Measurements from ENCODE around the gene OR2H2. TPM values are rescaled to one million over a fixed set of nuclear protein-coding genes. Genes with fewer than 3 reads are reported as not detected.

Gene OR2H2
- total RNA-seq, 2 donors from 2014 or later = not detected

- Histone ChIP-seq H3K9me3 (no peaks in the 10 kb centered on the region), H3K27me3 (replicated peaks; ENCODE audit: insufficient read depth) (no peaks in the 10 kb centered on the region), H3K27ac (no peak overlapping the region), H3K4me3 (no peak overlapping the region), H3K4me1 (ENCODE audit: control insufficient read depth in 1 of 2, low read depth in 2 of 2) (no peaks in the 10 kb centered on the region), H3K36me3 (peaks cover 47% of the 10 kb centered on the region)
- ATAC-seq (ENCODE audit: insufficient number of reproducible peaks, low FRiP score, low read depth) = no peak
- TF ChIP-seq CTCF (IDR thresholded peaks at IDR 0.05) = no peak
- no peak for DNase-seq (ENCODE audit: low spot score)
These were observed 17.8 kb downstream of the OR2H2 start for GRCh38 chr6:29602564-29603361.

DNA sequence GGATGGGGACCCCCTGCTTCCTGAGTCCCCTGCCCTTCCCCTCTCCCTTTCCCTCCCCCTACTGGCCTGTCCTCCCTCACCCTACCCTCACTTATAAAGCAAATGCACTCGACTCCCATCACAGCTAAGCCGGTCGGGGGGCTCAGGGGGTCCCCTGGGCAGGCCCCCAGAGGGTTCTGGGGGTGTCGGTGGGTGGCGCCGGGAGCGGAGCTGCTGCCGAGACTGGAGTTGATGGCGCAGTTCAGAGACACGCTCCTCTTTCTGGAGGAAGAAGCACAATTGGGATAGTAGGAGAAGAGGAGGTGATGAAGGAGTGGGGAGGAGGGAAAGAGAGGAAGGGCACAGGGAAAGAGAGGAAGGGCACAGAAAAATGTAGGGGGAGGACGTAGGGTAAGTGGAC is 18.5 kb downstream of the OR2H2 start:
- TF ChIP-seq CTCF (IDR thresholded peaks at IDR 0.05) = no peak
- no peaks in the 10 kb centered on the region for H3K9me3 ChIP-seq
- H3K27me3 ChIP-seq (replicated peaks; ENCODE audit: insufficient read depth) = no peaks in the 10 kb centered on the region
- no peak for DNase-seq (ENCODE audit: low spot score)
- peaks cover 54% of the 10 kb centered on the region for H3K36me3 ChIP-seq
- no peak overlapping the region for H3K4me3 ChIP-seq
- H3K27ac ChIP-seq = no peak overlapping the region
- H3K4me1 ChIP-seq (ENCODE audit: control insufficient read depth in 1 of 2, low read depth in 2 of 2) = no peaks in the 10 kb centered on the region
- ATAC-seq (ENCODE audit: insufficient number of reproducible peaks, low FRiP score, low read depth) = no peak

DNA sequence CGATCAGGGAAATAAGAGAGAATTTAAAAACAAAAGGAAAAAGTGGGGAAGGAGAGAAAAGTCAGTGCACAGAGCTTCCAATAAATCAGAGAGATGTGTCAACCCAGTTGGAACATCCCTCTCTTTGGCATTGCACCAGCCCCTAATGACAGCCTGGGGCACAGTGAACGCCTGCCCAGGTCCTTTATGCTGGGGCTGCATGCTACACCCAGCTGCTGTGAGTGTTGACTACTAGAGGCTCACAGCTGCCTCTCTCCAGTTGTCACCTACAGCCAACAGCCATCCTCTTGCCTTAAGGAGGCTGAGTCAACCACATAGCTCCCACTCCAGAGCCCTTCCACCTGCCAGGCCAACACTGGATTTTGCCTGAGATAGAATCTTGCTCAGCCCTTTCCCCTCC is 19.0 kb downstream of the OR2H2 start:
- ATAC-seq (ENCODE audit: insufficient number of reproducible peaks, low FRiP score, low read depth) = no peak
- no peak for DNase-seq (ENCODE audit: low spot score)
- H3K36me3 ChIP-seq = peaks cover 57% of the 10 kb centered on the region
- no peak overlapping the region for H3K4me3 ChIP-seq
- H3K4me1 ChIP-seq (ENCODE audit: control insufficient read depth in 1 of 2, low read depth in 2 of 2) = no peaks in the 10 kb centered on the region
- H3K9me3 ChIP-seq = no peaks in the 10 kb centered on the region
- H3K27me3 ChIP-seq (replicated peaks; ENCODE audit: insufficient read depth) = no peaks in the 10 kb centered on the region
- H3K27ac ChIP-seq = no peak overlapping the region
- no peak for TF ChIP-seq CTCF (IDR thresholded peaks at IDR 0.05)

DNA sequence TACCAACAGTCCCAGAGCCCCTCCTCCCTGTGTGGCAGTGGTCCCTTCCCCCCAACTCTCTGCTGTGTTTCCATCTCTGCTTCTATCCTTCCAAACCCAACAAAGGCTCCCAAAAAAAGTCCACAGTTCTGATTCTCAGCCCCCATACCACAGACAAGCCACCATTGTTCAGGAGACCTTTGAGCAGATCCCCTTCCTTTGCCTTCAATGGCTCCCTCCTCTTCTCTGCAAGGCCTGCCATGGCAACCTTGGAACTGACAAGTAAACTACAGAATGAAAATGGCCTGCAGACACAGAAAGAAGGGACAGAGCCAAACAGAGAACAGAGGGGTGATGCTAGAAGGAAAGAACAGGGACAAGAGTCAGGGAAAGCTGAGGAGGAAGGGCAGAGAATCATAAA is 23.2 kb downstream of the OR2H2 start:
- no peak overlapping the region for H3K4me3 ChIP-seq
- TF ChIP-seq CTCF (IDR thresholded peaks at IDR 0.05) = no peak
- no peak for ATAC-seq (ENCODE audit: insufficient number of reproducible peaks, low FRiP score, low read depth)
- H3K4me1 ChIP-seq (ENCODE audit: control insufficient read depth in 1 of 2, low read depth in 2 of 2) = no peaks in the 10 kb centered on the region
- H3K36me3 ChIP-seq = peaks cover 67% of the 10 kb centered on the region
- H3K27ac ChIP-seq = no peak overlapping the region
- H3K27me3 ChIP-seq (replicated peaks; ENCODE audit: insufficient read depth) = no peaks in the 10 kb centered on the region
- no peak for DNase-seq (ENCODE audit: low spot score)
- no peaks in the 10 kb centered on the region for H3K9me3 ChIP-seq

GRCh38 chr6:29610540-29610939 is 25.6 kb downstream of the OR2H2 start:
- H3K4me3 ChIP-seq = no peak overlapping the region
- no peak for TF ChIP-seq CTCF (IDR thresholded peaks at IDR 0.05)
- no peak overlapping the region for H3K27ac ChIP-seq
- peaks cover 52% of the 10 kb centered on the region for H3K36me3 ChIP-seq
- ATAC-seq (ENCODE audit: insufficient number of reproducible peaks, low FRiP score, low read depth) = no peak
- no peaks in the 10 kb centered on the region for H3K9me3 ChIP-seq
- DNase-seq (ENCODE audit: low spot score) = no peak
- H3K27me3 ChIP-seq (replicated peaks; ENCODE audit: insufficient read depth) = no peaks in the 10 kb centered on the region
- H3K4me1 ChIP-seq (ENCODE audit: control insufficient read depth in 1 of 2, low read depth in 2 of 2) = no peaks in the 10 kb centered on the region
